RWPE2 (cell line): ENCODE measurements around the gene SLCO1A2.

Source experiments
- ATAC-seq: fragments of 200-7000 bp; cut with Tn5 transposase; 3 replicates; pipeline ENCODE4 v1.9.1; 2021; ENCODE audit warnings: low read depth
- DNase-seq: peaks from one replicate; pipeline ENCODE4 v3.0.0-alpha.2; 2020; ENCODE audit warnings: low spot score
- H3K27ac ChIP-seq: fragments of 450-650 bp; 2 replicates; pipeline ENCODE4 v1.5.1; 2017; ENCODE audit warnings: mild to moderate bottlenecking; ENCODE audit not compliant: poor library complexity, severe bottlenecking
- H3K27me3 ChIP-seq: fragments of 250-450 bp; sonication (Bioruptor Pico); 2 replicates; pipeline ENCODE4 v1.5.1; 2021; ENCODE audit warnings: mild to moderate bottlenecking, moderate library complexity; ENCODE audit not compliant: insufficient read depth, poor library complexity, severe bottlenecking
- H3K36me3 ChIP-seq: fragments of 250-450 bp; sonication (Bioruptor Pico); 2 replicates; pipeline ENCODE4 v1.5.1; 2020; ENCODE audit warnings: low read depth, mild to moderate bottlenecking, moderate library complexity
- H3K4me1 ChIP-seq: fragments of 250-450 bp; sonication (Bioruptor Pico); 2 replicates; pipeline ENCODE4 v1.5.1; 2021; ENCODE audit warnings: mild to moderate bottlenecking, moderate library complexity; ENCODE audit not compliant: insufficient read depth, poor library complexity, severe bottlenecking
- H3K4me3 ChIP-seq: fragments of 250-450 bp; sonication (Bioruptor Pico); 2 replicates; pipeline ENCODE4 v1.5.1; 2021; ENCODE audit warnings: mild to moderate bottlenecking, moderate library complexity; ENCODE audit not compliant: severe bottlenecking
- H3K9me3 ChIP-seq: fragments of 250-450 bp; sonication (Bioruptor Pico); 2 replicates; pipeline ENCODE4 v1.5.1; 2021; ENCODE audit warnings: mild to moderate bottlenecking, moderate library complexity; ENCODE audit not compliant: severe bottlenecking
- TF ChIP-seq, protein P1 (sequence below): fragments of 450-650 bp; IDR thresholded peaks from one replicate; pipeline ENCODE4 v1.5.1; 2017; ENCODE audit warnings: mild to moderate bottlenecking, moderate library complexity; ENCODE audit not compliant: poor library complexity, severe bottlenecking

SLCO1A2 gene

DNA sequence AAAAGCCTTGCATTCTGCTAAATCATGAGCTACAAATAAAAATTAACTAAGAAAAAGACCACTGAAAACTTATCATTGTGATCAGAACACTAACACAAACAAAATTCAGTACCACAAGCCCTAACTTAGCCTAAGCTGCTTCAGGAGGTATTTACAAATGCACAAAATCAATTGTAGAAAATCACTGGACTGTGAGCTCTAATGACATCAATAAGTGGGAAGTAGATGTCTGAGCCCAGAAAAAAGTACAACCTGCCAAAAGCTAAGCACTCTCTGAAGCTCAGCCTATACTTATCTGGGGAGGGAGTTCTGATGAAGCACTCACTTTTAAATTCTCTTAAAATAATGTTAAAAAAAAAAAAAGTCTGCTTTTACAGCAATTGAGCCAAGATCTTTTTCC, 110.8 kb downstream of the SLCO1A2 start:
- no peak for ATAC-seq
- H3K27ac ChIP-seq, result no peak overlapping the region
- H3K9me3 ChIP-seq, result no peaks in the 10 kb centered on the region
- no peak overlapping the region for H3K4me3 ChIP-seq
- no peak for DNase-seq
- no peaks in the 10 kb centered on the region for H3K27me3 ChIP-seq
- no peaks in the 10 kb centered on the region for H3K36me3 ChIP-seq
- no peaks in the 10 kb centered on the region for H3K4me1 ChIP-seq
- TF ChIP-seq, protein P1, sequence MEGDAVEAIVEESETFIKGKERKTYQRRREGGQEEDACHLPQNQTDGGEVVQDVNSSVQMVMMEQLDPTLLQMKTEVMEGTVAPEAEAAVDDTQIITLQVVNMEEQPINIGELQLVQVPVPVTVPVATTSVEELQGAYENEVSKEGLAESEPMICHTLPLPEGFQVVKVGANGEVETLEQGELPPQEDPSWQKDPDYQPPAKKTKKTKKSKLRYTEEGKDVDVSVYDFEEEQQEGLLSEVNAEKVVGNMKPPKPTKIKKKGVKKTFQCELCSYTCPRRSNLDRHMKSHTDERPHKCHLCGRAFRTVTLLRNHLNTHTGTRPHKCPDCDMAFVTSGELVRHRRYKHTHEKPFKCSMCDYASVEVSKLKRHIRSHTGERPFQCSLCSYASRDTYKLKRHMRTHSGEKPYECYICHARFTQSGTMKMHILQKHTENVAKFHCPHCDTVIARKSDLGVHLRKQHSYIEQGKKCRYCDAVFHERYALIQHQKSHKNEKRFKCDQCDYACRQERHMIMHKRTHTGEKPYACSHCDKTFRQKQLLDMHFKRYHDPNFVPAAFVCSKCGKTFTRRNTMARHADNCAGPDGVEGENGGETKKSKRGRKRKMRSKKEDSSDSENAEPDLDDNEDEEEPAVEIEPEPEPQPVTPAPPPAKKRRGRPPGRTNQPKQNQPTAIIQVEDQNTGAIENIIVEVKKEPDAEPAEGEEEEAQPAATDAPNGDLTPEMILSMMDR, result no peak

- H3K9me3 ChIP-seq, result no peaks in the 10 kb centered on the region
- H3K27ac ChIP-seq, result no peak overlapping the region
- no peaks in the 10 kb centered on the region for H3K27me3 ChIP-seq
- no peaks in the 10 kb centered on the region for H3K4me1 ChIP-seq
- H3K4me3 ChIP-seq, result no peak overlapping the region
- ATAC-seq, result no peak
- no peak for DNase-seq
- TF ChIP-seq, protein P1, result no peak
- no peaks in the 10 kb centered on the region for H3K36me3 ChIP-seq
Observed at GRCh38 chr12:21221778-21222177, 112.9 kb downstream of the SLCO1A2 start.

DNA sequence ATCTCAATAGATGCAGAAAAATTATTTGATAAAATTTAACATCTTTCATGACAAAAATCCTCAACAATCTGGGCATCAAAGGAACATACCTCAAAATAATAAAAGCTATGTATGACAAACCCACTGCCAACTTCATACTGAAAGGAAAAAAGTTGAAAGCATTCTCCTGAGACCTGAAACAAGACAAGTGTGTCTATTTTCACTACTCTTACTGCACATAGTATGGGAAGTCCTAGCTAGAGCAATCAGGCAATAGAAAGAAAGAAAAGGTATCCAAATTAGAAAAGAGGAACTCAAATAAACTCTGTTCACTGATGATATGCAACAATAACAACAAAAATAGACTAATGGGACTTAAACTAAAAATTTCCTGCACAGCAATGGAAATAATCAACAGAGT, 113.6 kb downstream of the SLCO1A2 start:
- TF ChIP-seq, protein P1, result no peak
- no peak for DNase-seq
- H3K4me1 ChIP-seq, result no peaks in the 10 kb centered on the region
- no peaks in the 10 kb centered on the region for H3K27me3 ChIP-seq
- no peaks in the 10 kb centered on the region for H3K36me3 ChIP-seq
- no peaks in the 10 kb centered on the region for H3K9me3 ChIP-seq
- ATAC-seq, result no peak
- no peak overlapping the region for H3K27ac ChIP-seq
- H3K4me3 ChIP-seq, result no peak overlapping the region

DNA sequence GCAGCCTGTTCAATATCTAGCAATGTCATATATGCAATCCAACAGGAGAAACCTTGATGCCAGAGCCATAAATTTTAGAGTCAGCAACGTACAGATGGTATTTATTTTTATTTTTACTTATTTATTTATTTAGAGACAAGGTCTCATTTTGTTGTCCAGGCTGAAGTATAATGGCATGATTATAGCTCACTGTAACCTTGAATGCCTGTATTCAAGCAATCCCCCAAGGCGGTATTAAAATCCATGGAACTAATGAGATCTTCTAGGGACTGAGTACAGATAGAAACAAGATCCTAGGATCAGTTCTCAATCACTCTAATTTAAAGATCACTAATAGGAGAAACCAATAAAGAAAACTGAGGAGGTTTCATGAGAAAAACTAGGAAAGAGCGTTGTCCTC, 114.5 kb downstream of the SLCO1A2 start:
- no peaks in the 10 kb centered on the region for H3K36me3 ChIP-seq
- H3K9me3 ChIP-seq, result no peaks in the 10 kb centered on the region
- TF ChIP-seq, protein P1, result no peak
- no peak for ATAC-seq
- no peak overlapping the region for H3K4me3 ChIP-seq
- H3K27me3 ChIP-seq, result no peaks in the 10 kb centered on the region
- no peak overlapping the region for H3K27ac ChIP-seq
- DNase-seq, result no peak
- no peaks in the 10 kb centered on the region for H3K4me1 ChIP-seq

- Histone ChIP-seq H3K4me1 (no peaks in the 10 kb centered on the region), H3K4me3 (no peak overlapping the region), H3K36me3 (no peaks in the 10 kb centered on the region), H3K27ac (no peak overlapping the region), H3K27me3 (no peaks in the 10 kb centered on the region), H3K9me3 (no peaks in the 10 kb centered on the region)
- TF ChIP-seq, protein P1, result no peak
- ATAC-seq (no peak), DNase-seq (no peak)
Observed at GRCh38 chr12:21219206-21219605, 115.5 kb downstream of the SLCO1A2 start.
